GM19240 (cell line): ENCODE data around the gene RPL26.

Experiments used
- DNase-seq: peaks from one replicate; pipeline ENCODE4 v3.0.0; 2011; ENCODE audit warnings: low spot score; ENCODE audit not compliant: insufficient read length

The RPL26 gene

DNA sequence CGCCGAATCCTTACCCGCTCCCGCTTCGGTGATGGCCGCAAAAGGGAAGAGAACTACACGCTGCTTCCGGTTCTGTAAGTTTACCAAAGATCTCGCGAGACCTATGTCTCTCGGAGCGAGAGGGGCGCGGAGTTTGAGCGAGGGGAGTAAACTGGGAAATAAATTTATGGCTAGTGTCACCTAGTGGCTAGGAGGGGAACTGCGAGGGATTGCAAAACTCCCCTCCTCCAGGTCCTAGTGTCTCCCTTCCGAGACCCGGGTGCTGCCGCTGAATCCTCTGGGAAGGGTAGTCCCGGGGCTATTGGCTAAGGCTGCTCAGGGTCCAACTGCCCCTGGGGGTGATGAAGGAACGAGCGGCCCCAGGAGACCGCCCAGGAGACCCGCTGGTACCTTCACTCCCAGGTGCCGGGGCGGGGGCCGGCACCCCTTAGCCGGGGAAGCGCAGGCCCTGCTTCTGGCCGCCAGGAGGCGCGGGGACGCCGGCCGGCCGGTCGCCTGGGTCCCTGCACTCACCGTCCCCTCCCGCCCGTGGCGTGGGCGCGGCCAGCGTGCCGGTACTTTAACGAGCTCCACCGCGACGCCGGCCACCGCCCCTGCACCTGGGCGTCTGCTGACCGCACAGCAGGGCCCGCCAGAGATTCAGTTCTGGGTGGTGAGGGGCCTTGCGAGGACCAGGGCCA, at the start of gene RPL26:
TSS of gene RPL26 (minus strand) at position 51 of the 680 bp plus-strand sequence. CDS start 883 bp downstream, outside the sequence.
- DNase-seq: peak; percentile 93

DNA sequence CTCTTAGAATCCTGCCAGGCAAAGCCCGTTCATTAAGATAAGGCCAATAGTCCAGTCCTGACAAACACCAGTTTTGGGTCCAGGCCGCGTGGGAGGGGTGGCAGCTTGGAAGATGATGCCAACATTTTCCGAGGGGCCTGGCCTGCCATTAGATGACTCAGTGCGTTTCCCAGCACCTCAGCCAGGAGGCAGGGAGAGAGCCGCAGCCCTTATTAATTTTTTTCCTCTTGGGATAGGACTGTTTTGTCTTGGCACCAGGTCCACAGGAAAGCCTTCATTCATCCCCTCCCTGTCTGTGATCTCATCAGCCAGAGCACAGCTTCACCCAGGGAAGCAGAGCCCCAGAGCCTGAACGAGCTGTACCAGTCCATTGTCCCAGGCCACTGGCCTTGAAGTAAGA, 48.0 kb upstream of the RPL26 start:
- no peak for DNase-seq

DNA sequence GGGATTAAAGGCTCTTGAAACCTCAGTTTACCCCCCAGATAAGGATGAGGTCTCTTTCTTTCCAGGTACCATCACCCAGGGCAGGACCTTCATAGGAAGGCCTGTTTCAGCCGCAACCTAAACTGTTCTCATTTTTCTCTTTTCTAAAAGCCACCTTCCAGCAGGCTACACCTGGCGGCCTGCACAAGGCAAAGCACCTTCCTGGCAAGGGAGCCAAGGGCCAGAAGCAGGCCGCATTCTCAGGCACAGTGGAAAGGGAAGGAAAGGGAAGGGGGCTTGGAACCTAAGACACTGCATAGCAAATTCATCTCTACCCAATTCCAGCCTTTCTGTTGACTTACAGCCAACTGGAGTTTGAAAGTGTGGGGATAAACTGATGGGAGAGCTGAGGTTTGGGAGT, 43.8 kb upstream of the RPL26 start:
- DNase-seq: no peak

DNA sequence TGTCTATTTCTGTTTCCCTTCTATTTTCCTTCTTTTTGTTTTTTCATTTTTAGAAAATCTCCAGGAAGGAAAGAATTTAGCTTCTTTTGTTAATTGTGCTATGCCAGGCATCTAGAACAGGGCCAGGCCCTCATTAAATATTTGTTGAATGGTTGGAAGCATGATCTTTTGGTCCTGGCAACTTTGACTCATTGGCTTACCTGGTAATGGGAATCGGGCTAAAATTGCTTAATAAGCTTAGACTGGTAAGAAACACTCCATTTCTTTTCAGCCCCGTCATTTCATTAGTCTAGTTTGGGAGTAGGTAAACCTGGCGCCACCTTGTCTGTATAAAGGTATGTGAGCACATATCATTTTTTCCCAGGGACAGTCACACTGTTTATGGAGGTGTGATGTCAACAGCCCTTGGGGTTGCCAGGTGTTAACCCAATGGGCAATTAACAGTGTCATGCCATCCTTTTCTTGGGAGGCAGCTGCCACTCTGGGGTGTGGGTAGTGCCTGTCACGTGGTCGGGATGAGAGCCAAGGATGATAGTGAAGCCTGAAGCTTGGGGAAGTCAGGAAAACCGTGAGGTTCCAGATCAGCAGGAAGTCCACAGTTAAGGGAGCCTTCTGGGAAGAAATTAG, 43.2 kb upstream of the RPL26 start:
- no peak for DNase-seq

- DNase-seq: no peak
These were observed 38.6 kb upstream of the RPL26 start for GRCh38 chr17:8421571-8421970.

DNA sequence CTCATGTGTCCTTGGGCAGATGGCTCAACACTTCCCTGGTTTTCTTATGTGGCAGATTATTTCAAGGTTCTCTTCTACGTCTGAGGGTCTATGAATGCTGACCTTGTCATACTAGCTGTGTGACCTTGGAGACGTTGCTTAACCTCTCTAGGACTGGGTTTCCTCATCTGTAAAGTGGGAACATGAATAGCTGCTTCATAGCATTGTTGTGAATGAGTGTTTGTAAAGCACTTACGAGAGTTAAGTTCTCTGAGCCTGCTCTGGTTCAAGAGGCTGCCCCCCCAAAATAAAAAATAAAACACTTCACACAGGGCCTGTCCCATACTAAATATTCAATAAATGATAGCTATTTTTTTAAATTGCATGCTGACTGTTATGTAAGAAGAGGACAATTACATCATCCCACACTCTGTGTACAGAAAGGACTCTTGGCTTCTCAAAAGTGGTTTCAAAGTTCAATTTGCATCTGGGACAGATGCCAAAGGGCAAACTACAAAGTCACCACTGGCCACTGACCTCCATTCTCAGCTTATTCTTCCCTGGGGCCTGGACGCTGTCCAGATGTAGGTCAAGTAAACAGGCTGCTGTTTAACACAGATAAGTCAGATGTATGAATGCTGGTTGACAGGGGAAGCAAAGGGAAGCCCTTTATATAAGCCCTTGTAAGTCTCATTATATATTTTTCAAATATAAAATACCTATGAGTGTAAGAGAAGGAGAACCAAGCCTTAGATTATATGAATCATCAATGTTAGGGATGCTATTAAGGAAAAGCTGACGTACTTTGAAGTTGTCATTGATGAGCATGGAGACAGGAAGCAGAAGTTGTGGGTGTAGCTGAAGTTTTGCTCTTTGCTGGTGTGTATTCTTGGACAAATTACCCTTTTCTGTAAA, 37.3 kb upstream of the RPL26 start:
- DNase-seq: no peak

DNA sequence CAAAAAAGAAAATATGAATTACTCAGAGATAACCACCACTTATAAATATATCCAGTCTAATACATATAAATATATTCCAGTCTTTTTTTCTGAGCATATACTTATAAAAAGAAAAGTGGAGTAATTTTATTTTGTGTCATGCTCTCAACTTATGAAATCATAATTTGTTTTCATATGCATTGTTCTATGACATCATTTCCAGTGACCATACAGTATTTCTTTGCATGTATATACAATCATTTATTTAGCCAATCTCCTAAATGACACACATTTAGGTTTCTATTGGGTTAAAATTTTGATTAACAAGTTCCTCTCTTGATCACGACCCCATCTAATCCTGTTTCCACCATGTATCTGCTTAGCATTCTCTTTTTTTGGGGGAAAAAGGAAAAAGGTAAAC, 36.3 kb upstream of the RPL26 start:
- no peak for DNase-seq

DNA sequence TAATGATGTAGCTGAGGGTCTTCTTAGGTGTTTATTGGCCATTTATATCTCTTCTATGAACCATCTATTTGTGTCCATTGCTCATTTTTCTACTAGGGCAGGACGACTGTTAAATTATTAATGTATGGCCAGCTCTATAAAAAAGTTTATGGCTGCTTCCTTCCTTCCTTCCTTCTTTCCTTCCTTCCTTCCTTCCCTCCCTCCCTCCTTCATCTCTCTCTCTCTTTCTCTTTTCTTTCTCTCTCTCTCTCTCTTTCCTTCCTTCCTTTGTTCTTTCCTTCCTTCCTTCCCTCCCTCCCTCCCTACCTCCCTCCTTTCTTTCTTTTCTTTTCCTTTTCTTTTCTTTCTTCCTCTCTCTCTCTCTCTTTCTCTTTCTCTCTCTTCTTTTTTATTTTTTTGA, 35.5 kb upstream of the RPL26 start:
- DNase-seq: no peak

DNA sequence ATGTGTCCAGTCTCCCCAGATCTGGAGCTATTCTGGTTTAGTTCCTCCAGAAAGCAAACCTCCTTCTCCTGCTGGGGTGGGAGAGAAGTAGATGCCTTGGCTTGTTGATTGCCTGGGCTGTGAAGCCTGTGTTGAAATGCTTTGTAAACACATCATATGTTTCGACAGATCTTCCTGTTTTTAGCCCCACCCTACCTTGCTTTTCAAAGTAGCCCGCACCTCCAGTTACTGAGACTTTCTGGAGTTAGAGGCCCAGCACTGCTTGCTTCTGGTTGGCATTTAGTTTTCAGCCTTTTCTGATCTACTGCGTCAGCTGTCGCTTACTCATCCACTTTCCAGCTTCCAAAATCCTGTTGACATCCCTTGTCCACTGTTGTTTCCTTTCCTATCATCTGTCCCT, 34.8 kb upstream of the RPL26 start:
- no peak for DNase-seq

DNA sequence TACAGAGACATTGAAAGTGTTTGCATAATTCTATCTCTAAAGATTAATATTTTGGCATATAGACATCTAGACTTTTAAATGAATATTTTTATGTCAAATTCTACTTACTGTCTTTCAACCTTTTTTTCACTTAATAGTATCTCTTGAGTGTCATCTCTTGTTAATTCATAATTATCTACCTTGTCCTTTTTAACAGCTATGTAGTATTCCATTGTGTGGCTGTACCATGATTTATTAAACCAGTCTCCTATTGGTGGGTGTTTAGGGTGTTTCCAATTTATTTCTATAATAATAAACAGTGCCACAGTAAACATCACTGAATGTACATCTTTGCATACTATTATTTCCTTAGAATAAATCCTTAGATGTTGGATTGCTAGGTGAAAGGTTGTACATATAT, 30.9 kb upstream of the RPL26 start:
- no peak for DNase-seq

DNA sequence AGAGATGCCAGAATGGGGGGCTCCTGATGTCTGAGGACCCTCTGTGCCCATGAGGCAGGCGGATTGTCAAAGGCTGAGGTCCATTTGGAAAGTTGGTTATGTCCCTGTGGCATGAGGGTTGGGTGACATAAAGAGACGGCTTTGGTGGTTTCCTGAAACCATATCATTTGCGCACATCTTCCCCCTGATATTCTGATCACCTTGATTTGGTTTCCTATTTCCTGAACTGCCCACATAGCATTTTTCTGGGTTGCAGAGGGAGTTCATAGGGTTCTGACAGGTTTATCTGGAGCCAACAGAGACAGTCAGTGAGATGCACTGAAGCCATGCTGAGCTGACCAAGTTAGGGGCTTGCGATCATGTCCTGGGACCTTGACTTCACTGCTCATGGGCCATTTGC, 30.3 kb upstream of the RPL26 start:
- no peak for DNase-seq

GRCh38 chr17:8412089-8412488, 29.1 kb upstream of the RPL26 start:
- DNase-seq: no peak

DNA sequence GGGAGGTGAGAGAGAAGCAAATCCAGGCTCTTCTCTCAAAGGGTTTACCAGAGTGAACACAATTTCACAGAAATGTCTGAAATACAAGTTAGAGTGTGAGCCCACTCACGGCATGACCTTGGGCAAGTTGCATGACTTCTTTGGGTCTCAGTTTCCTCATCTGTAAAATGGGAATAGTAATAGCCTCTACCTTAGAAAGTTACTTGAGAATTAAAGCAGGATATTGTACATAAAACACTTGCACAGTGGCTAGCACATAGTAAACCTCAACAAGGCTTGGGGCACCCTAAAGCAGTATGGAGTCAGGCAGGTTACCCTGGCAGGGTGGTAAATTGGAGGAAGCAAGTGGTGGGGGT, 27.9 kb upstream of the RPL26 start:
- no peak for DNase-seq

- no peak for DNase-seq
These were observed 27.2 kb upstream of the RPL26 start for GRCh38 chr17:8409966-8410882.

GRCh38 chr17:8408371-8408770, 25.4 kb upstream of the RPL26 start:
- no peak for DNase-seq

- no peak for DNase-seq
These were observed 23.2 kb upstream of the RPL26 start for GRCh38 chr17:8406174-8406573.

GRCh38 chr17:8405499-8406016, 22.6 kb upstream of the RPL26 start:
- DNase-seq: no peak

DNA sequence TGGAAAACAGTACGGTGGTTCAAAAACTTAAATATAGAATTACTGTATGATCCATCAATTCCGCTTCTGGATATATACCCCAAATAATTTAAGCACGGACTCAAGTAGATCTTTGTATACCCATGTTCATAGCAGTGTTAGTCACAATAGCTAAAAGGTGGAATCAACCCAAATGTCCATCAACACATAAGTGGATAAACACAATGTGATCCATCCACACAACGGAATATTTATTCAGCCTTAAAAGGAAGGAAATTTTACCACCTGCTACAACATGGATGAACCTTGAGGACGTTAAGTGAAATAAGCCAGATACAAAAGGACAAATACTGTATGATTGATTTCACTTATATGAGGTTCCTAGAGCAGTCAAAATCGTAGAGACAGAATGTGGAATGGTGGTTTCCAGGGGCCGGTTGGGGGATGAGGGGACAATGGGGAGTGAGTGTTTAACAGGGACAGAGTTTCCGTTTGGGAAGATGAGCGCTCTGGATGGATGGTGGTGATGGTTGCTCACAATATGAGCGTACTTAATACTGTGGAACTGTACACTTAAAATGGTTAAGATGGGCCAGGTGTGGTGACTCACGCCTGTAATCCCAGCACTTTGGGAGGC, 20.0 kb upstream of the RPL26 start:
- no peak for DNase-seq

GRCh38 chr17:8401107-8401506, 18.1 kb upstream of the RPL26 start:
- no peak for DNase-seq

DNA sequence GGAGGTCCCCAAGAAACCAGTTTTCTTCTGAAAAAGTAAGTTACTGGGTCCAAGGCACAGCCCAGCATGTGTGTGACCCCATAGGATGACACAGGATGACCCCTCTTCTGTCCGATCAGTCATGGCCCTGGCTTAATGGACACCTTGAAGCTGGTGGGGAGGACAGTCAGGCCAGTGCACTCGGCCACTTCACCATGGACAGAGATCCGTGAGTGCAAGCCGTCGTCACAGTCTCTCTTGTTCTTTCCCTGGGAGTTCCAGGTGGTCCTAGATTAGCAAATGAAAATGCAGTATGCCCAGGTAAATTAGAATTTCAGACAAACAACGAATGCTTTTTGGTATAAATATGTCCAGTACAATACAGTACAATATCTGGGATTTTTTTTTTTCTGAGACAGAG, 16.0 kb upstream of the RPL26 start:
- DNase-seq: no peak

DNA sequence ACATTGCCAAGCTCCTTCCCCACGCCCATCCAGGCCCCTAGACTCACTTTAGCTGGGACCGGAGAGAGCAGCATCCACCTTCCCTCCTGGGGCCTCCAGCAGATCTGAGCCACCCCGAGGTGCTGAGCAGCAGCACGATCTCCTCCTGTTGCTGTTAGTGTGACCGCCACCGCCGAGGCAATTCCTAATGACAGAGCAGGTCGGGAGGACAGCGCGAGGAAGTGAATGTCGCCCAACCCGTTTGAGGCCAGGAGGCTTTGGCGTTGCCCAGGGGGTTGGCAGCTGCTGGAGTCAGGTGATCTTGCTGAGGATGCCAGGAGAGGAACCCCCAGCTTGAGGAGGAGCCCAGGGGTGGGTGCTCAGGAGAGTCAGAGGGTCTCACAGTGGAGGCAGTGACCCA, 14.6 kb upstream of the RPL26 start, which contains the start of gene RNF222:
TSS of gene RNF222 (minus strand) at position 192 of the 400 bp plus-strand sequence. CDS start 4,366 bp downstream, outside the sequence.
- DNase-seq: no peak
